ENCODE results near the gene SIRT5.

DNA sequence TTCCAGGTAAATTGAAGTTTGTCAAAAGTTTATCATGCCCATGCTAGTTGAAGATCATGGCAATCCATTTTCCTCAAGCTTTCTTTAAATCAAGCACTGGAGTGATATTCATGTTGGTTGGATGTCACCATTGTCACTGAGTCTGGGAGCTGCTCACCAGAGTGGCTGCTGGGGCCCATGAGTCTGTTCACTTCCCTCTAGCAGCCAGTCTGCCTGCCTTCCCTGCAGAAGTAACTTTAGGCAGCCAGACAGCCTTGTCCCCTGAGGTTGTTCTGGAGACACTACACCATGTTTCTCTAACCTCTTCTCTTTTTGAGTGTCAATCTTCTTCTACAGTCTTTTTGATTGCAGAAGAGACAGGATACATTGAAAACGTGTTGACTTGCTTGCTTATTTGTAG, 5.5 kb downstream of the SIRT5 start:
- TF ChIP-seq, protein P1, sequence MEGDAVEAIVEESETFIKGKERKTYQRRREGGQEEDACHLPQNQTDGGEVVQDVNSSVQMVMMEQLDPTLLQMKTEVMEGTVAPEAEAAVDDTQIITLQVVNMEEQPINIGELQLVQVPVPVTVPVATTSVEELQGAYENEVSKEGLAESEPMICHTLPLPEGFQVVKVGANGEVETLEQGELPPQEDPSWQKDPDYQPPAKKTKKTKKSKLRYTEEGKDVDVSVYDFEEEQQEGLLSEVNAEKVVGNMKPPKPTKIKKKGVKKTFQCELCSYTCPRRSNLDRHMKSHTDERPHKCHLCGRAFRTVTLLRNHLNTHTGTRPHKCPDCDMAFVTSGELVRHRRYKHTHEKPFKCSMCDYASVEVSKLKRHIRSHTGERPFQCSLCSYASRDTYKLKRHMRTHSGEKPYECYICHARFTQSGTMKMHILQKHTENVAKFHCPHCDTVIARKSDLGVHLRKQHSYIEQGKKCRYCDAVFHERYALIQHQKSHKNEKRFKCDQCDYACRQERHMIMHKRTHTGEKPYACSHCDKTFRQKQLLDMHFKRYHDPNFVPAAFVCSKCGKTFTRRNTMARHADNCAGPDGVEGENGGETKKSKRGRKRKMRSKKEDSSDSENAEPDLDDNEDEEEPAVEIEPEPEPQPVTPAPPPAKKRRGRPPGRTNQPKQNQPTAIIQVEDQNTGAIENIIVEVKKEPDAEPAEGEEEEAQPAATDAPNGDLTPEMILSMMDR (conservative IDR thresholded peaks at IDR 0.05 in 1 of 2, IDR thresholded peaks at IDR 0.05 in 1 of 2; ENCODE audit: extremely low read depth in 1 of 2, insufficient read depth in 1 of 2, low read depth in 1 of 2, low read length in 2 of 2), result no peak
- no peak for TF ChIP-seq EZH2 (IDR thresholded peaks at IDR 0.05; ENCODE audit: borderline replicate concordance, low read length)
